ENCODE results near the gene MCU.
"Not testable (repeated sequence)": the region's sequence is repeated elsewhere in the genome, so short reads cannot be mapped to it uniquely, and the experiment has no call there.

- TF ChIP-seq CTCF, POLR2A (IDR thresholded peaks at IDR 0.05): not testable (repeated sequence)
These were observed 45.0 kb upstream of the MCU start for GRCh38 chr10:72646971-72647370.
